GM19035 (cell line): ENCODE results near the gene FAM118A.
"Not testable (repeated sequence)": the region's sequence is repeated elsewhere in the genome, so short reads cannot be mapped to it uniquely, and the experiment has no call there.

ENCODE experiments used
- ATAC-seq: cut with Tn5 transposase; IDR thresholded peaks from one replicate; pipeline ENCODE4 v1.9.1; 2021; ENCODE audit not compliant: unreplicated experiment

Gene FAM118A

GRCh38 chr22:45329530-45329936 is 19.8 kb downstream of the FAM118A start:
- ATAC-seq, result no peak

- ATAC-seq, result no peak
Observed at GRCh38 chr22:45330548-45330947, 20.8 kb downstream of the FAM118A start.

GRCh38 chr22:45331486-45331885 is 21.8 kb downstream of the FAM118A start:
- no peak for ATAC-seq

- no peak for ATAC-seq
Observed at GRCh38 chr22:45332001-45332400, 22.3 kb downstream of the FAM118A start.

- no peak for ATAC-seq
Observed at GRCh38 chr22:45334068-45334467, 24.3 kb downstream of the FAM118A start.

- ATAC-seq, result no peak
Observed at GRCh38 chr22:45334528-45334927, 24.8 kb downstream of the FAM118A start.

- ATAC-seq, result no peak
Observed at GRCh38 chr22:45335021-45335818, 25.5 kb downstream of the FAM118A start.

- ATAC-seq, result no peak
Observed at GRCh38 chr22:45335854-45336522, 26.3 kb downstream of the FAM118A start.

GRCh38 chr22:45336971-45337431 is 27.3 kb downstream of the FAM118A start:
- ATAC-seq, result no peak

GRCh38 chr22:45337536-45337935 is 27.8 kb downstream of the FAM118A start:
- ATAC-seq, result no peak

GRCh38 chr22:45338795-45339194 is 29.1 kb downstream of the FAM118A start:
- no peak for ATAC-seq

- ATAC-seq, result no peak
Observed at GRCh38 chr22:45340323-45340722, 30.6 kb downstream of the FAM118A start.

- ATAC-seq, result no peak
Observed at GRCh38 chr22:45341498-45341897, 31.8 kb downstream of the FAM118A start.

GRCh38 chr22:45343143-45343542 is 33.4 kb downstream of the FAM118A start:
- ATAC-seq, result no peak

- ATAC-seq, result no peak
Observed at GRCh38 chr22:45344334-45344733, 34.6 kb downstream of the FAM118A start.

GRCh38 chr22:45349916-45350315 is 40.2 kb downstream of the FAM118A start:
- ATAC-seq, result no peak

- no peak for ATAC-seq
Observed at GRCh38 chr22:45351956-45352355, 42.2 kb downstream of the FAM118A start.

GRCh38 chr22:45352757-45353156 is 43.0 kb downstream of the FAM118A start:
- not testable (repeated sequence) for ATAC-seq

GRCh38 chr22:45353786-45354185 is 44.1 kb downstream of the FAM118A start:
- ATAC-seq, result no peak

GRCh38 chr22:45357490-45357889 is 47.8 kb downstream of the FAM118A start:
- no peak for ATAC-seq

- ATAC-seq, result no peak
Observed at GRCh38 chr22:45358127-45358526, 48.4 kb downstream of the FAM118A start.

- no peak for ATAC-seq
Observed at GRCh38 chr22:45359627-45360026, 49.9 kb downstream of the FAM118A start.
